OCI-LY7 (cell line): ENCODE data around the gene ACSS3.

Experiments used
- CTCF ChIP-seq: fragments of 200-600 bp; sonication (generic); conservative IDR thresholded peaks from 2 replicates; pipeline ENCODE4 v1.5.1; 2014; ENCODE audit warnings: mild to moderate bottlenecking, antibody characterized with exemption, low read length, moderate library complexity, mixed read lengths
- EZH2phosphoT487 ChIP-seq: fragments of 200-600 bp; sonication (generic); IDR thresholded peaks from 2 replicates; pipeline ENCODE4 v1.6.1; 2018; ENCODE audit warnings: low read depth, borderline replicate concordance, mild to moderate bottlenecking, mixed run types, antibody characterized with exemption, low read length, moderate library complexity, mixed read lengths

GRCh38 chr12:81075539-81075938 is 2.3 kb upstream of the ACSS3 start:
- TF ChIP-seq CTCF (no peak), EZH2phosphoT487 (no peak)
